ENCODE measurements around the gene WFDC1.

- no peak for TF ChIP-seq POLR2A (IDR thresholded peaks at IDR 0.05)
- TF ChIP-seq, protein P1, sequence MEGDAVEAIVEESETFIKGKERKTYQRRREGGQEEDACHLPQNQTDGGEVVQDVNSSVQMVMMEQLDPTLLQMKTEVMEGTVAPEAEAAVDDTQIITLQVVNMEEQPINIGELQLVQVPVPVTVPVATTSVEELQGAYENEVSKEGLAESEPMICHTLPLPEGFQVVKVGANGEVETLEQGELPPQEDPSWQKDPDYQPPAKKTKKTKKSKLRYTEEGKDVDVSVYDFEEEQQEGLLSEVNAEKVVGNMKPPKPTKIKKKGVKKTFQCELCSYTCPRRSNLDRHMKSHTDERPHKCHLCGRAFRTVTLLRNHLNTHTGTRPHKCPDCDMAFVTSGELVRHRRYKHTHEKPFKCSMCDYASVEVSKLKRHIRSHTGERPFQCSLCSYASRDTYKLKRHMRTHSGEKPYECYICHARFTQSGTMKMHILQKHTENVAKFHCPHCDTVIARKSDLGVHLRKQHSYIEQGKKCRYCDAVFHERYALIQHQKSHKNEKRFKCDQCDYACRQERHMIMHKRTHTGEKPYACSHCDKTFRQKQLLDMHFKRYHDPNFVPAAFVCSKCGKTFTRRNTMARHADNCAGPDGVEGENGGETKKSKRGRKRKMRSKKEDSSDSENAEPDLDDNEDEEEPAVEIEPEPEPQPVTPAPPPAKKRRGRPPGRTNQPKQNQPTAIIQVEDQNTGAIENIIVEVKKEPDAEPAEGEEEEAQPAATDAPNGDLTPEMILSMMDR (IDR thresholded peaks at IDR 0.05): peak; percentile 64 to 93 (median 86)
These were observed 17.3 kb upstream of the WFDC1 start for GRCh38 chr16:84277244-84277823.
